Heart left ventricle (tissue), 16 donors: ENCODE data around the gene ESRRA. TPM values are rescaled to one million over a fixed set of nuclear protein-coding genes. Genes with fewer than 3 reads are reported as not detected.

ENCODE experiments used
- ATAC-seq, 4 donors: fragments of 200-7000 bp; cut with Tn5 transposase; one replicate each; pipeline ENCODE4 v1.9.1; 2020 to 2022; ENCODE audit warnings: moderate library complexity in 4 of 4, mild to moderate bottlenecking in 3 of 4, moderate number of reproducible peaks in 1 of 4
- DNase-seq, 5 donors: peaks; one replicate each; pipeline ENCODE4 v3.0.0-alpha.2; 2020
- H3K27ac ChIP-seq, 12 donors: fragments of 200-600 bp; sonication (generic) in 4 of 12; one replicate each; pipeline versions ENCODE4 v1.5.0 to v1.8.0; 2016 to 2022; ENCODE audit warnings: mild to moderate bottlenecking in 2 of 12
- H3K27me3 ChIP-seq, 9 donors: fragments of 200-600 bp; sonication (generic) in 2 of 9; one replicate each; pipeline versions ENCODE4 v1.5.1 to v1.8.0; 2016 to 2022; ENCODE audit warnings: mild to moderate bottlenecking in 3 of 9
- H3K36me3 ChIP-seq, 9 donors: fragments of 200-600 bp; sonication (generic) in 2 of 9; one replicate each; pipeline versions ENCODE4 v1.5.0 to v1.8.0; 2018 to 2022; ENCODE audit warnings: mild to moderate bottlenecking in 2 of 9
- H3K4me1 ChIP-seq, 12 donors: fragments of 200-600 bp; sonication (generic) in 4 of 12; one replicate each; pipeline versions ENCODE4 v1.5.0 to v1.8.0; 2016 to 2022; ENCODE audit warnings: mild to moderate bottlenecking in 3 of 12
- H3K4me3 ChIP-seq, 12 donors: fragments of 200-600 bp; sonication (generic) in 4 of 12; one replicate each; pipeline versions ENCODE4 v1.5.0 to v1.8.0; 2017 to 2022; ENCODE audit warnings: mild to moderate bottlenecking in 9 of 12, moderate library complexity in 4 of 12
- H3K9me3 ChIP-seq, 12 donors: fragments of 200-600 bp; sonication (generic) in 4 of 12; one replicate each; pipeline versions ENCODE4 v1.5.0 to v1.8.0; 2016 to 2022; ENCODE audit warnings: mild to moderate bottlenecking in 1 of 12
- CTCF ChIP-seq, 12 donors: fragments of 200-600 bp; sonication (generic) in 4 of 12; IDR thresholded peaks; one replicate each; pipeline versions ENCODE4 v1.5.0 to v1.8.0; 2018 to 2022; ENCODE audit warnings: antibody characterized with exemption in 12 of 12, mild to moderate bottlenecking in 5 of 12
- POLR2A ChIP-seq, 2 donors: fragments of 450-650 bp; IDR thresholded peaks; one replicate each; pipeline ENCODE4 v1.6.1; 2017; ENCODE audit warnings: antibody characterized with exemption in 2 of 2, mild to moderate bottlenecking in 2 of 2, moderate library complexity in 2 of 2
- WGBS, 4 donors: extraction: QIAGEN DNeasy Blood & Tissue Kit in 2 of 4; methylation state at CpG; one replicate each; pipeline versions ENCODE4 v1.1.5 to v1.1.7; 2013 to 2018; 5-methylcytosine and 5-hydroxymethylcytosine counted together
- intact Hi-C, 10 donors: fragments of 100-400 bp; cut with DNase I; formaldehyde crosslinking; loops; one replicate each; pipeline versions ENCODE4 v1.11.1 to v1.14.2; 2022
- polyA plus RNA-seq, 2 donors: library from polyadenylated mRNA; stranded (reverse); fragments of 200-250 nt; gene quantifications; one replicate each; pipeline ENCODE4 v1.2.3, GENCODE V29; 2013
- total RNA-seq, 9 donors: library from RNA; depleted of rRNA in 2 of 9; stranded (reverse); fragments of >200 nt in 2 of 9; fragmentation: NEBNext Ultra II Directional in 3 of 9; extraction: Animal tissue kit (Norgen Biotek cat#: 25700) in 3 of 9; gene quantifications; one replicate each; pipeline versions ENCODE4 v1.1.0 to v1.2.4, GENCODE V29; 2016 to 2023
- donor health status: ischemic (EF 13 %, LVEDD 7.1; RV severe dilation, severe dysfunction).
- donor health status: healthy with polysubstance abuse.
- donor health status: DM: no; HTN: yes; CAD: no.
- donor health status: DM: no; HTN: no; CAD: no.
- donor health status: ischemic (EF 25% LVEDD 6.9; RV normal size, moderate dysfunction).
- donor health status: ischemic (EF 25% LVEDD 5.7; RV mildly dilated, moderate dysfunction).
- donor health status: healthy.
- donor health status: DM: yes; HTN: yes; CAD: no.
- donor health status: ischemic (EF 35%, LVEDD 5.7; RV mildly dilated, moderate dysfunction).
- donor health status: nonischemic (EF 11% LVEDD 7.7; RV severe dilation, severe dysfunction).
- donor health status: DM: yes; HTN: yes; CAD: no.
- donor health status: PGD.
- donor health status: ischemic (EF 29% LVEDD 5.4; RV normal size, mild dysfunction).
- donor health status: nonischemic (EF 23%, LVEDD 6.1; RV moderate dilation, normal function).

The ESRRA gene
- total and polyA plus RNA-seq, 11 donors, result 94.0 to 291 (median 186) TPM

- intact Hi-C loops, result loop anchor here in 2 of 10 donors (2.0 to 5.0 kb wide), 2 partner anchors 22 to 40 kb away; no protein-coding TSS in a partner anchor
- Histone ChIP-seq H3K27ac (no peak overlapping the region), H3K4me1 (peaks cover 4 to 36% (median 27%) of the 10 kb centered on the region in 12 donors), H3K27me3 (peaks cover 22 to 91% (median 60%) of the 10 kb centered on the region in 9 donors), H3K36me3 (no peaks in the 10 kb centered on the region), H3K9me3 (no peaks in the 10 kb centered on the region), H3K4me3 (no peak overlapping the region)
- 14 to 23% (median 16%) methylated on average over 14 to 34 of the region's 34 CpGs for WGBS, 4 donors
- DNase-seq (no peak), ATAC-seq (no peak)
- TF ChIP-seq CTCF (IDR thresholded peaks at IDR 0.05) (no peak), POLR2A (IDR thresholded peaks at IDR 0.05) (no peak)
Measured at GRCh38 chr11:64296830-64297698, 8.3 kb upstream of the ESRRA start.

GRCh38 chr11:64297699-64298358 lies 7.5 kb upstream of the ESRRA start:
- intact Hi-C loops, result loop anchor here in 2 of 10 donors (2.0 to 5.0 kb wide), 2 partner anchors 23 to 41 kb away; no protein-coding TSS in a partner anchor
- no peak overlapping the region for H3K27ac ChIP-seq
- H3K4me3 ChIP-seq, result no peak overlapping the region
- H3K9me3 ChIP-seq, result no peaks in the 10 kb centered on the region
- peaks cover 14 to 84% (median 52%) of the 10 kb centered on the region in 9 donors for H3K27me3 ChIP-seq
- no peaks in the 10 kb centered on the region for H3K36me3 ChIP-seq
- WGBS, 4 donors, result 47 to 67% (median 54%) methylated on average over 17 to 18 of the region's 18 CpGs
- no peak for ATAC-seq
- peaks cover 4 to 29% (median 22%) of the 10 kb centered on the region in 12 donors for H3K4me1 ChIP-seq
- no peak for TF ChIP-seq CTCF (IDR thresholded peaks at IDR 0.05)
- no peak for TF ChIP-seq POLR2A (IDR thresholded peaks at IDR 0.05)
- DNase-seq, result peak in 1 of 5 donors; percentile 19

GRCh38 chr11:64298966-64299846 lies 6.1 kb upstream of the ESRRA start:
- Histone ChIP-seq H3K4me3 (peak overlapping the region; percentile 5 to 57 (median 44)), H3K9me3 (no peaks in the 10 kb centered on the region), H3K27ac (peak overlapping the region in 3 of 12 donors; percentile 39 to 63 (median 43)), H3K36me3 (no peaks in the 10 kb centered on the region), H3K4me1 (peaks cover 4 to 36% (median 26%) of the 10 kb centered on the region in 12 donors), H3K27me3 (peaks cover 8 to 70% (median 48%) of the 10 kb centered on the region in 9 donors)
- DNase-seq (peak; percentile 53 to 83 (median 69)), ATAC-seq (peak in 3 of 4 donors; percentile 52 to 60 (median 54))
- intact Hi-C loops, result loop anchor here in 2 of 10 donors (1.0 to 5.0 kb wide), 2 partner anchors 42 to 95 kb away; no protein-coding TSS in a partner anchor
- WGBS, 4 donors, result 4 to 14% (median 5%) methylated on average over 15 to 60 of the region's 60 CpGs
- TF ChIP-seq CTCF (IDR thresholded peaks at IDR 0.05) (no peak), POLR2A (IDR thresholded peaks at IDR 0.05) (no peak)
